HG03097 (cell line): Measurements from ENCODE around the gene INO80C.
"Not testable (repeated sequence)": the region's sequence is repeated elsewhere in the genome, so short reads cannot be mapped to it uniquely, and the experiment has no call there.

Experiments
- ATAC-seq: cut with Tn5 transposase; IDR thresholded peaks from one replicate; pipeline ENCODE4 v1.9.1; 2021; ENCODE audit not compliant: unreplicated experiment, low FRiP score

Gene INO80C

GRCh38 chr18:35489913-35490490, 7.8 kb downstream of the INO80C start:
- ATAC-seq: no peak

GRCh38 chr18:35489281-35489680, 8.5 kb downstream of the INO80C start:
- not testable (repeated sequence) for ATAC-seq

- not testable (repeated sequence) for ATAC-seq
Observed at GRCh38 chr18:35488396-35488795, 9.4 kb downstream of the INO80C start.

GRCh38 chr18:35487525-35487924, 10.2 kb downstream of the INO80C start:
- not testable (repeated sequence) for ATAC-seq

GRCh38 chr18:35485852-35486251, 11.9 kb downstream of the INO80C start:
- no peak for ATAC-seq

- no peak for ATAC-seq
Observed at GRCh38 chr18:35484034-35484433, 13.7 kb downstream of the INO80C start.

- ATAC-seq: no peak
Observed at GRCh38 chr18:35481960-35482366, 15.8 kb downstream of the INO80C start.

GRCh38 chr18:35479911-35480586, 17.7 kb downstream of the INO80C start:
- no peak for ATAC-seq

GRCh38 chr18:35478520-35479435, 19.0 kb downstream of the INO80C start:
- no peak for ATAC-seq

- no peak for ATAC-seq
Observed at GRCh38 chr18:35477974-35478373, 19.8 kb downstream of the INO80C start.

- ATAC-seq: no peak
Observed at GRCh38 chr18:35477497-35477896, 20.3 kb downstream of the INO80C start.

GRCh38 chr18:35474884-35475283, 22.9 kb downstream of the INO80C start:
- no peak for ATAC-seq

GRCh38 chr18:35473562-35473961, 24.2 kb downstream of the INO80C start:
- no peak for ATAC-seq

GRCh38 chr18:35470435-35470834, 27.3 kb downstream of the INO80C start:
- ATAC-seq: no peak

GRCh38 chr18:35469725-35470124, 28.0 kb downstream of the INO80C start:
- no peak for ATAC-seq

GRCh38 chr18:35468711-35469110, 29.0 kb downstream of the INO80C start:
- no peak for ATAC-seq

- peak; percentile 77 for ATAC-seq
Observed at GRCh38 chr18:35467624-35468016, 30.1 kb downstream of the INO80C start.

- ATAC-seq: peak; percentile 2
Observed at GRCh38 chr18:35466815-35467623, 30.7 kb downstream of the INO80C start.

GRCh38 chr18:35466334-35466733, 31.4 kb downstream of the INO80C start:
- no peak for ATAC-seq

- no peak for ATAC-seq
Observed at GRCh38 chr18:35465329-35465728, 32.4 kb downstream of the INO80C start.
